ENCODE data around the gene KIF25.

The KIF25 gene

GRCh38 chr6:168004945-168005344 lies 7.5 kb downstream of the KIF25 start:
- Histone ChIP-seq H3K27me3 (ENCODE audit: control insufficient read depth in 2 of 2, insufficient read depth in 2 of 2, low read length in 2 of 2) (no peaks in the 10 kb centered on the region), H3K9me3 (ENCODE audit: control insufficient read depth in 2 of 2, low read length in 2 of 2) (no peaks in the 10 kb centered on the region), H3K4me1 (ENCODE audit: control insufficient read depth in 2 of 2, insufficient read depth in 2 of 2, low read length in 2 of 2) (no peaks in the 10 kb centered on the region), H3K4me3 (ENCODE audit: low read length in 2 of 2) (no peak overlapping the region), H3K27ac (ENCODE audit: low read depth in 2 of 2, low read length in 2 of 2) (no peak overlapping the region), H3K9ac (ENCODE audit: low read depth in 1 of 2, low read length in 2 of 2) (no peak overlapping the region), H3K36me3 (ENCODE audit: control insufficient read depth in 2 of 2, insufficient read depth in 2 of 2, low read length in 2 of 2) (no peaks in the 10 kb centered on the region)

GRCh38 chr6:168005796-168006195 lies 8.3 kb downstream of the KIF25 start:
- Histone ChIP-seq H3K27me3 (ENCODE audit: control insufficient read depth in 2 of 2, insufficient read depth in 2 of 2, low read length in 2 of 2) (no peaks in the 10 kb centered on the region), H3K9me3 (ENCODE audit: control insufficient read depth in 2 of 2, low read length in 2 of 2) (no peaks in the 10 kb centered on the region), H3K9ac (ENCODE audit: low read depth in 1 of 2, low read length in 2 of 2) (no peak overlapping the region), H3K4me1 (ENCODE audit: control insufficient read depth in 2 of 2, insufficient read depth in 2 of 2, low read length in 2 of 2) (no peaks in the 10 kb centered on the region), H3K36me3 (ENCODE audit: control insufficient read depth in 2 of 2, insufficient read depth in 2 of 2, low read length in 2 of 2) (no peaks in the 10 kb centered on the region), H3K4me3 (ENCODE audit: low read length in 2 of 2) (no peak overlapping the region), H3K27ac (ENCODE audit: low read depth in 2 of 2, low read length in 2 of 2) (no peak overlapping the region)

DNA sequence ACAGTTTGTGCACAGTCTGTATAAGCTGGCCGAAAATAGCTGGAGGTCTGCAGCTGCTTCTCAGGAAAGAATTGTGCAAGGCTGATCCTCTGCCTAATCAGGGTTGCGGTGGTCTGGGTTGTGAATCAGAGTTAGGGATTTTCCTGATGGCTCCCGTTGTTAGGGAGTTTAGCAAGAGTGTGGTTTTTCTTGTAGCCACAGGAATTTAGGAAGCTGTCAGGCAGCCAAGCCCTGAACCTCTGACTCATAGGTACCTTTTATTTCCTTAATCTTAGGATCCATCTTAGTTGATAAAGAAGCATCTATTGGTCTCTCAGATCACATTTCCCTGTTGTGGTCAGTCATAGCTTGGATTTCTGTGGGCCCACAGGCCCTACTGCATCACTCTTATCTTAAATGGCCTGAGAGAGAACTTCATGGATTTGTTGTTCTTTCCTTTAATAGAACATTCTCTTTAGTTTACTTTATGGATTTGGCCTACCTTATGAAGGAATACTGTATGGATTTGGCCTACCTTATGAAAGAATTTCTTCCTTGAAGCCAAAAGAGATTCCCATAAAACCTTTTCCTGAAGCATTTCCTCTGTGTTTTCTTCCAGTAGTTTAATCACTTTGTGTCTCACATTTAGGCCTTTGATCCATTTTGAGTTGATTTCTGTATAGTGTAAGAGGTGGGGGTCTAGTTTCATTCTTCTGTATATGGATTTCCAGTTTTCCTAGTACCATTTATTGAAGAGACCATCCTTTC lies 10.3 kb downstream of the KIF25 start:
- Histone ChIP-seq H3K4me1 (ENCODE audit: control insufficient read depth in 2 of 2, insufficient read depth in 2 of 2, low read length in 2 of 2) (no peaks in the 10 kb centered on the region), H3K9ac (ENCODE audit: low read depth in 1 of 2, low read length in 2 of 2) (no peak overlapping the region), H3K4me3 (ENCODE audit: low read length in 2 of 2) (no peak overlapping the region), H3K27me3 (ENCODE audit: control insufficient read depth in 2 of 2, insufficient read depth in 2 of 2, low read length in 2 of 2) (no peaks in the 10 kb centered on the region), H3K27ac (ENCODE audit: low read depth in 2 of 2, low read length in 2 of 2) (peak overlapping the region in 1 of 2 donors; percentile 17), H3K36me3 (ENCODE audit: control insufficient read depth in 2 of 2, insufficient read depth in 2 of 2, low read length in 2 of 2) (no peaks in the 10 kb centered on the region), H3K9me3 (ENCODE audit: control insufficient read depth in 2 of 2, low read length in 2 of 2) (no peaks in the 10 kb centered on the region)

- Histone ChIP-seq H3K4me1 (ENCODE audit: control insufficient read depth in 2 of 2, insufficient read depth in 2 of 2, low read length in 2 of 2) (no peaks in the 10 kb centered on the region), H3K27me3 (ENCODE audit: control insufficient read depth in 2 of 2, insufficient read depth in 2 of 2, low read length in 2 of 2) (no peaks in the 10 kb centered on the region), H3K36me3 (ENCODE audit: control insufficient read depth in 2 of 2, insufficient read depth in 2 of 2, low read length in 2 of 2) (no peaks in the 10 kb centered on the region), H3K9ac (ENCODE audit: low read depth in 1 of 2, low read length in 2 of 2) (no peak overlapping the region), H3K9me3 (ENCODE audit: control insufficient read depth in 2 of 2, low read length in 2 of 2) (no peaks in the 10 kb centered on the region), H3K4me3 (ENCODE audit: low read length in 2 of 2) (no peak overlapping the region), H3K27ac (ENCODE audit: low read depth in 2 of 2, low read length in 2 of 2) (no peak overlapping the region)
Measured at GRCh38 chr6:168009331-168009730, 11.9 kb downstream of the KIF25 start.

- H3K9ac ChIP-seq (ENCODE audit: low read depth in 1 of 2, low read length in 2 of 2) = no peak overlapping the region
- H3K27ac ChIP-seq (ENCODE audit: low read depth in 2 of 2, low read length in 2 of 2) = no peak overlapping the region
- H3K9me3 ChIP-seq (ENCODE audit: control insufficient read depth in 2 of 2, low read length in 2 of 2) = no peaks in the 10 kb centered on the region
- H3K27me3 ChIP-seq (ENCODE audit: control insufficient read depth in 2 of 2, insufficient read depth in 2 of 2, low read length in 2 of 2) = no peaks in the 10 kb centered on the region
- H3K4me3 ChIP-seq (ENCODE audit: low read length in 2 of 2) = no peak overlapping the region
- peaks cover 0 to 5% of the 10 kb centered on the region in 2 donors for H3K4me1 ChIP-seq (ENCODE audit: control insufficient read depth in 2 of 2, insufficient read depth in 2 of 2, low read length in 2 of 2)
- H3K36me3 ChIP-seq (ENCODE audit: control insufficient read depth in 2 of 2, insufficient read depth in 2 of 2, low read length in 2 of 2) = no peaks in the 10 kb centered on the region
Measured at GRCh38 chr6:168011291-168011690, 13.8 kb downstream of the KIF25 start.

DNA sequence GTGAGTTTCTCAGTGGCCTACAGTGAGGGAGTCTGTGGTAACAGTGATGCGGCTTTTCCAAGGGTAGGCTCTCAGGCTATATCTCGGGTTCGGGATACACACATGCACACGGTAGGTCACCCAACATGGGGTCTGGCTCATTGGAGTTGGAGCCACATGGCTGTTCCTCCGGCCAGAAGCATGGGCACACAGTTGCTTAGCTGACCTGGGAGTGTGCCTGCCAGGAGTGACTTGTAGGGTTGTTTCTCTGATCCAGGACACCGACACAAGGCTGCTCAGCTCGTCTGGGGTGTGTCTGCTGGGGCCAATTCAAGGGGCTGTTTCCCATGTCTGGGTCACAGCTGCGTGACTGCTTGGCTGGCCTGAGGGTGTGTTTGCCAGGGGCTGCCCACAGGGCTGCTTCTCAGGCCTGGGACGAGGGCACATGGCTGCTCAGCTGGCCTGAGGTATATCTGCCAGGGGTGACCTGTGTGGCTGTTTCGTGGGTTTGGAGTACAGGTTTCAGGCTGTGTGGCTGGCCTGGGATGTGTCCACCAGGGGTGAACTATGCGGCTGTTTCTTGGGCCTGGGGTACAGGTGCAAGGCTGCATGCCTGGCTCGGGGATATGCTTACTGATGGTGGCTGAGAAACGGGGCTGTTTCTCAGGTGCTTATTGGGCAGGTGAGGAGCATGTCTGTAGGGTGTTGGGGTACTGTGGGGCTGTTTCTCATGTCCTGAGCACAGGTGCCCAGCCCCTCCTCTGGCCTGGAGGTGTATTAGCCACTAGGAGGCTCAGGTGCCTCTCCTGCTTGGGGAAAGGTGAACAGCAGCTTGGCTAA lies 15.2 kb downstream of the KIF25 start:
- H3K9me3 ChIP-seq (ENCODE audit: control insufficient read depth in 2 of 2, low read length in 2 of 2) = no peaks in the 10 kb centered on the region
- no peaks in the 10 kb centered on the region for H3K27me3 ChIP-seq (ENCODE audit: control insufficient read depth in 2 of 2, insufficient read depth in 2 of 2, low read length in 2 of 2)
- peaks cover 3 to 11% of the 10 kb centered on the region in 2 donors for H3K4me1 ChIP-seq (ENCODE audit: control insufficient read depth in 2 of 2, insufficient read depth in 2 of 2, low read length in 2 of 2)
- H3K27ac ChIP-seq (ENCODE audit: low read depth in 2 of 2, low read length in 2 of 2) = no peak overlapping the region
- H3K9ac ChIP-seq (ENCODE audit: low read depth in 1 of 2, low read length in 2 of 2) = no peak overlapping the region
- H3K36me3 ChIP-seq (ENCODE audit: control insufficient read depth in 2 of 2, insufficient read depth in 2 of 2, low read length in 2 of 2) = no peaks in the 10 kb centered on the region
- no peak overlapping the region for H3K4me3 ChIP-seq (ENCODE audit: low read length in 2 of 2)

GRCh38 chr6:168013250-168013915 lies 15.9 kb downstream of the KIF25 start:
- Histone ChIP-seq H3K27me3 (ENCODE audit: control insufficient read depth in 2 of 2, insufficient read depth in 2 of 2, low read length in 2 of 2) (no peaks in the 10 kb centered on the region), H3K4me3 (ENCODE audit: low read length in 2 of 2) (no peak overlapping the region), H3K4me1 (ENCODE audit: control insufficient read depth in 2 of 2, insufficient read depth in 2 of 2, low read length in 2 of 2) (peaks cover 3 to 11% of the 10 kb centered on the region in 2 donors), H3K9ac (ENCODE audit: low read depth in 1 of 2, low read length in 2 of 2) (no peak overlapping the region), H3K36me3 (ENCODE audit: control insufficient read depth in 2 of 2, insufficient read depth in 2 of 2, low read length in 2 of 2) (no peaks in the 10 kb centered on the region), H3K9me3 (ENCODE audit: control insufficient read depth in 2 of 2, low read length in 2 of 2) (no peaks in the 10 kb centered on the region), H3K27ac (ENCODE audit: low read depth in 2 of 2, low read length in 2 of 2) (no peak overlapping the region)

DNA sequence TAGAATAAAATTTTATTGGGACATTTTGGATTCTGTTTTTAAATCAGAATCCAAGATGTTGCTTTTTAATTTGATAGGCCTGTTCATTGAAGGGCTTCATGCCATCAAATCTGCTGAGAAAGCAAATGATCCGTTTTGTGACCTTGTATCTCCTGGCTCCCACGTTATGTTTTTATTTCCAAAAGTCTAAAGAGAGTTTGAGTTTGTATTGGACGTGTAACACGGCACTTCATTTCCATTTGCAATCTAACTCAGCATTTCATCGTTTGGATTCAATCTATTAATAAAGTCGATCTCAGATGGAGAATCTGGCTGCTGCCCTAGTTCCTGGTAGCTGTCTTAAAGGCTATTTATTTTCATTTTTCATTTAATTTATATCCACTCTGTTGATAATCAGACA lies 17.0 kb downstream of the KIF25 start:
- no peak overlapping the region for H3K4me3 ChIP-seq (ENCODE audit: low read length in 2 of 2)
- H3K4me1 ChIP-seq (ENCODE audit: control insufficient read depth in 2 of 2, insufficient read depth in 2 of 2, low read length in 2 of 2) = peaks cover 5 to 11% of the 10 kb centered on the region in 2 donors
- H3K9me3 ChIP-seq (ENCODE audit: control insufficient read depth in 2 of 2, low read length in 2 of 2) = no peaks in the 10 kb centered on the region
- H3K9ac ChIP-seq (ENCODE audit: low read depth in 1 of 2, low read length in 2 of 2) = no peak overlapping the region
- no peaks in the 10 kb centered on the region for H3K27me3 ChIP-seq (ENCODE audit: control insufficient read depth in 2 of 2, insufficient read depth in 2 of 2, low read length in 2 of 2)
- H3K36me3 ChIP-seq (ENCODE audit: control insufficient read depth in 2 of 2, insufficient read depth in 2 of 2, low read length in 2 of 2) = no peaks in the 10 kb centered on the region
- H3K27ac ChIP-seq (ENCODE audit: low read depth in 2 of 2, low read length in 2 of 2) = no peak overlapping the region

GRCh38 chr6:168015009-168015408 lies 17.5 kb downstream of the KIF25 start:
- no peak overlapping the region for H3K27ac ChIP-seq (ENCODE audit: low read depth in 2 of 2, low read length in 2 of 2)
- no peak overlapping the region for H3K9ac ChIP-seq (ENCODE audit: low read depth in 1 of 2, low read length in 2 of 2)
- no peak overlapping the region for H3K4me3 ChIP-seq (ENCODE audit: low read length in 2 of 2)
- no peaks in the 10 kb centered on the region for H3K27me3 ChIP-seq (ENCODE audit: control insufficient read depth in 2 of 2, insufficient read depth in 2 of 2, low read length in 2 of 2)
- peaks cover 5 to 11% of the 10 kb centered on the region in 2 donors for H3K4me1 ChIP-seq (ENCODE audit: control insufficient read depth in 2 of 2, insufficient read depth in 2 of 2, low read length in 2 of 2)
- H3K9me3 ChIP-seq (ENCODE audit: control insufficient read depth in 2 of 2, low read length in 2 of 2) = no peaks in the 10 kb centered on the region
- H3K36me3 ChIP-seq (ENCODE audit: control insufficient read depth in 2 of 2, insufficient read depth in 2 of 2, low read length in 2 of 2) = no peaks in the 10 kb centered on the region
